ENCODE results near the gene HJURP.
"Not testable (repeated sequence)": the region's sequence is repeated elsewhere in the genome, so short reads cannot be mapped to it uniquely, and the experiment has no call there.

The HJURP gene

GRCh38 chr2:233854241-233854981 is at the start of gene HJURP:
Gene HJURP, minus strand, starts transcription at chr2:233854535. Its CDS starts 35 bp downstream, at chr2:233854500.
- DNase-seq: peak; percentile 92

GRCh38 chr2:233901884-233902283 is 47.5 kb upstream of the HJURP start:
- no peak for DNase-seq

GRCh38 chr2:233901367-233901766 is 47.0 kb upstream of the HJURP start:
- DNase-seq: no peak

- not testable (repeated sequence) for DNase-seq
Observed at GRCh38 chr2:233896253-233896652, 41.9 kb upstream of the HJURP start.

- DNase-seq: no peak
Observed at GRCh38 chr2:233892793-233893192, 38.5 kb upstream of the HJURP start.

GRCh38 chr2:233882353-233882752 is 28.0 kb upstream of the HJURP start:
- DNase-seq: no peak

GRCh38 chr2:233872125-233872524 is 17.8 kb upstream of the HJURP start:
- DNase-seq: not testable (repeated sequence)

- DNase-seq: no peak
Observed at GRCh38 chr2:233871432-233871831, 17.1 kb upstream of the HJURP start.

GRCh38 chr2:233867993-233868532 is 13.7 kb upstream of the HJURP start, which contains the start of gene MSL3B:
Gene MSL3B, minus strand, starts transcription at chr2:233868386.
- DNase-seq: no peak

GRCh38 chr2:233866479-233866878 is 12.1 kb upstream of the HJURP start:
- DNase-seq: no peak

- DNase-seq: no peak
Observed at GRCh38 chr2:233865838-233866237, 11.5 kb upstream of the HJURP start.

GRCh38 chr2:233862261-233862768 is 8.0 kb upstream of the HJURP start:
- DNase-seq: no peak

- no peak for DNase-seq
Observed at GRCh38 chr2:233858331-233858730, 4.0 kb upstream of the HJURP start.

- DNase-seq: no peak
Observed at GRCh38 chr2:233857511-233858141, 3.3 kb upstream of the HJURP start.

- DNase-seq: no peak
Observed at GRCh38 chr2:233856184-233856583, 1.8 kb upstream of the HJURP start.

GRCh38 chr2:233855345-233855744 is 1.0 kb upstream of the HJURP start:
- DNase-seq: no peak

- DNase-seq: no peak
Observed at GRCh38 chr2:233853883-233854240, 473 bp downstream of the HJURP start.

GRCh38 chr2:233853353-233853752 is 982 bp downstream of the HJURP start:
- DNase-seq: no peak

- DNase-seq: no peak
Observed at GRCh38 chr2:233852056-233852455, 2.3 kb downstream of the HJURP start.

GRCh38 chr2:233851169-233851568 is 3.2 kb downstream of the HJURP start:
- DNase-seq: no peak

GRCh38 chr2:233850745-233851144 is 3.6 kb downstream of the HJURP start:
- DNase-seq: no peak

- DNase-seq: no peak
Observed at GRCh38 chr2:233849607-233850271, 4.6 kb downstream of the HJURP start.

GRCh38 chr2:233848276-233848675 is 6.1 kb downstream of the HJURP start:
- no peak for DNase-seq

Measured in amniotic stem cell (primary cell).